Kidney epithelial cell (primary cell): ENCODE results near the gene KIT. TPM values are rescaled to one million over a fixed set of nuclear protein-coding genes. Genes with fewer than 3 reads are reported as not detected.

ENCODE experiments used
- DNase-seq: peaks from one replicate; pipeline ENCODE4 v3.0.0-alpha.2; 2010; ENCODE audit warnings: low read depth
- H3K27me3 ChIP-seq: 2 replicates; pipeline ENCODE4 v1.6.0; 2011; ENCODE audit warnings: low read length; ENCODE audit not compliant: control insufficient read depth, insufficient read depth
- H3K36me3 ChIP-seq: 2 replicates; pipeline ENCODE4 v1.5.1; 2011; ENCODE audit warnings: low read length; ENCODE audit not compliant: control insufficient read depth, insufficient read depth
- H3K4me3 ChIP-seq: 2 replicates; pipeline ENCODE4 v1.5.1; 2011; ENCODE audit warnings: low read depth, mild to moderate bottlenecking, control low read depth, low read length
- CTCF ChIP-seq: IDR thresholded peaks from 2 replicates; pipeline ENCODE4 v1.5.1; 2011; ENCODE audit warnings: mild to moderate bottlenecking, moderate library complexity, low read length, control low read depth, inconsistent platforms; ENCODE audit not compliant: insufficient read depth, poor library complexity, severe bottlenecking
- total RNA-seq: library from RNA; depleted of rRNA; stranded (reverse); fragments of >200 nt; gene quantifications from 2 replicates; pipeline ENCODE4 v1.2.3, GENCODE V29; 2015

KIT gene
- total RNA-seq, 1 donor from 2014 or later: 1.7 TPM

GRCh38 chr4:54659313-54659712 is 1.6 kb downstream of the KIT start:
- no peaks in the 10 kb centered on the region for H3K36me3 ChIP-seq
- H3K4me3 ChIP-seq: peak overlapping the region; percentile 47
- H3K27me3 ChIP-seq: peaks cover 34% of the 10 kb centered on the region
- DNase-seq: no peak
- TF ChIP-seq CTCF: no peak

- Histone ChIP-seq H3K4me3 (no peak overlapping the region), H3K27me3 (peaks cover 33% of the 10 kb centered on the region), H3K36me3 (no peaks in the 10 kb centered on the region)
- no peak for DNase-seq
- TF ChIP-seq CTCF: no peak
These were observed 2.2 kb downstream of the KIT start for GRCh38 chr4:54659749-54660535.

- no peak for TF ChIP-seq CTCF
- Histone ChIP-seq H3K4me3 (no peak overlapping the region), H3K27me3 (peaks cover 31% of the 10 kb centered on the region), H3K36me3 (no peaks in the 10 kb centered on the region)
- no peak for DNase-seq
These were observed 2.8 kb downstream of the KIT start for GRCh38 chr4:54660591-54660990.

- Histone ChIP-seq H3K27me3 (peaks cover 31% of the 10 kb centered on the region), H3K36me3 (no peaks in the 10 kb centered on the region), H3K4me3 (no peak overlapping the region)
- no peak for TF ChIP-seq CTCF
- DNase-seq: no peak
These were observed 3.4 kb downstream of the KIT start for GRCh38 chr4:54661169-54661568.

- Histone ChIP-seq H3K27me3 (peaks cover 29% of the 10 kb centered on the region), H3K36me3 (no peaks in the 10 kb centered on the region), H3K4me3 (no peak overlapping the region)
- TF ChIP-seq CTCF: no peak
- peak; percentile 14 for DNase-seq
These were observed 3.9 kb downstream of the KIT start for GRCh38 chr4:54661686-54662085.

GRCh38 chr4:54662123-54662522 is 4.4 kb downstream of the KIT start:
- Histone ChIP-seq H3K27me3 (peaks cover 25% of the 10 kb centered on the region), H3K36me3 (no peaks in the 10 kb centered on the region), H3K4me3 (no peak overlapping the region)
- TF ChIP-seq CTCF: no peak
- no peak for DNase-seq
